ENCODE measurements around the gene STOX2.

- TF ChIP-seq CTCF (IDR thresholded peaks at IDR 0.05) (no peak), POLR2A (IDR thresholded peaks at IDR 0.05) (no peak)
These were observed 157.7 kb downstream of the STOX2 start for GRCh38 chr4:184062769-184063168.
